GM19035 (cell line): Measurements from ENCODE around the gene PSAPL1.
"Not testable (repeated sequence)": the region's sequence is repeated elsewhere in the genome, so short reads cannot be mapped to it uniquely, and the experiment has no call there.

Experiments used
- ATAC-seq: cut with Tn5 transposase; IDR thresholded peaks from one replicate; pipeline ENCODE4 v1.9.1; 2021; ENCODE audit not compliant: unreplicated experiment

The PSAPL1 gene

GRCh38 chr4:7459471-7459870 lies 24.7 kb upstream of the PSAPL1 start:
- ATAC-seq = no peak

- ATAC-seq = no peak
These were observed 23.7 kb upstream of the PSAPL1 start for GRCh38 chr4:7458477-7458876.

GRCh38 chr4:7458066-7458425 lies 23.3 kb upstream of the PSAPL1 start:
- ATAC-seq = no peak

- no peak for ATAC-seq
These were observed 22.7 kb upstream of the PSAPL1 start for GRCh38 chr4:7457201-7458065.

- not testable (repeated sequence) for ATAC-seq
These were observed 18.1 kb upstream of the PSAPL1 start for GRCh38 chr4:7452802-7453201.

- ATAC-seq = no peak
These were observed 17.1 kb upstream of the PSAPL1 start for GRCh38 chr4:7451800-7452199.

GRCh38 chr4:7451434-7451789 lies 16.7 kb upstream of the PSAPL1 start:
- no peak for ATAC-seq

GRCh38 chr4:7450775-7451433 lies 16.2 kb upstream of the PSAPL1 start:
- no peak for ATAC-seq

GRCh38 chr4:7448036-7448435 lies 13.3 kb upstream of the PSAPL1 start:
- ATAC-seq = no peak

GRCh38 chr4:7447236-7447635 lies 12.5 kb upstream of the PSAPL1 start:
- ATAC-seq = no peak

GRCh38 chr4:7444731-7445130 lies 10.0 kb upstream of the PSAPL1 start:
- ATAC-seq = no peak

GRCh38 chr4:7444314-7444713 lies 9.6 kb upstream of the PSAPL1 start:
- no peak for ATAC-seq

- no peak for ATAC-seq
These were observed 7.9 kb upstream of the PSAPL1 start for GRCh38 chr4:7442574-7443162.

- ATAC-seq = no peak
These were observed 6.5 kb upstream of the PSAPL1 start for GRCh38 chr4:7441201-7441600.

GRCh38 chr4:7439699-7440098 lies 5.0 kb upstream of the PSAPL1 start:
- no peak for ATAC-seq

GRCh38 chr4:7436256-7436655 lies 1.5 kb upstream of the PSAPL1 start:
- ATAC-seq = no peak

- no peak for ATAC-seq
These were observed 836 bp upstream of the PSAPL1 start for GRCh38 chr4:7435471-7436061.

- ATAC-seq = no peak
These were observed 477 bp downstream of the PSAPL1 start for GRCh38 chr4:7434141-7434765.

GRCh38 chr4:7433376-7434140 lies 1.2 kb downstream of the PSAPL1 start:
- no peak for ATAC-seq

- no peak for ATAC-seq
These were observed 2.0 kb downstream of the PSAPL1 start for GRCh38 chr4:7432531-7433375.
